GM06990 (cell line): ENCODE results near the gene RAP1GDS1.

Experiments
- DNase-seq: peaks from one replicate; pipeline ENCODE4 v3.0.0-alpha.2; 2011; ENCODE audit not compliant: insufficient read length; ENCODE audit errors: extremely low read depth
- H3K27me3 ChIP-seq: replicated peaks from 2 replicates; pipeline ENCODE4 v1.6.0; 2011; ENCODE audit warnings: low read length; ENCODE audit not compliant: control insufficient read depth, insufficient read depth
- H3K36me3 ChIP-seq: 2 replicates; pipeline ENCODE4 v1.5.1; 2011; ENCODE audit warnings: low read length; ENCODE audit not compliant: control insufficient read depth, insufficient read depth
- H3K4me3 ChIP-seq: replicated peaks from 2 replicates; pipeline ENCODE4 v1.5.1; 2011; ENCODE audit warnings: low read depth, mild to moderate bottlenecking, control low read depth, low read length
- CTCF ChIP-seq: IDR thresholded peaks from 2 replicates; pipeline ENCODE4 v1.5.1; 2011; ENCODE audit warnings: low read length, control low read depth, mild to moderate bottlenecking, inconsistent platforms; ENCODE audit not compliant: insufficient read depth, poor library complexity, severe bottlenecking

Gene RAP1GDS1

DNA sequence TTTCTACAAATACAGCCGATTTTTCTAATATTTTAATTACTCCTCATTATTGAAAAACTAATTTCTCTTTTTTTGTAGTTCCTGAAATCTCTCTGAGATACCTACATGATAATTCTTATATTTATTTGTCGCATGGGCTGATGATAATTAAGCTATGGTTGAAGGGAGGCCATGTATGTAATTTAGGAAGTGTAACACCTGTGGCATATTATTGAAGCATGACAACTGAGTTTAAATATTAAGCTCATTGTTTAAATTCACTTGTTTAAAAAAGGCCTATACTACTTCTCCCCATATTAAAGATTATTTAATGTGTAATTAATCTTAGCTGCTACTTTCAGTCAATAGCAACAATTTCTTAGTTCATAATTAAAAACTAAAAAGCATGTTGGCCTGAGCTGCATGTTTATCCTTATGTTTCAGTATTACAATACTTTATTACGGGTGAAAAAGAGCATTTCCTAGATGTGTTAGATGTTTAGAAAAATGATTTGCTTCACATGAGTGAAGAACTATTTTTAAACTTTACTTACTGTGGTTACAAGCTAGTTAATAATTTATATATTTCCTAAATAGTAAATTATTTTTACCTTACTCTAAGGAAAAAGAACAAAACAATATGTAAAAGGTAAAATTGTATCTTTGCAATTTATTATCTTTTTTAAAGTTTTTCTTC lies 122.4 kb downstream of the RAP1GDS1 start:
- H3K36me3 ChIP-seq, result no peaks in the 10 kb centered on the region
- no peaks in the 10 kb centered on the region for H3K27me3 ChIP-seq
- TF ChIP-seq CTCF, result no peak
- H3K4me3 ChIP-seq, result no peak overlapping the region
- no peak for DNase-seq

DNA sequence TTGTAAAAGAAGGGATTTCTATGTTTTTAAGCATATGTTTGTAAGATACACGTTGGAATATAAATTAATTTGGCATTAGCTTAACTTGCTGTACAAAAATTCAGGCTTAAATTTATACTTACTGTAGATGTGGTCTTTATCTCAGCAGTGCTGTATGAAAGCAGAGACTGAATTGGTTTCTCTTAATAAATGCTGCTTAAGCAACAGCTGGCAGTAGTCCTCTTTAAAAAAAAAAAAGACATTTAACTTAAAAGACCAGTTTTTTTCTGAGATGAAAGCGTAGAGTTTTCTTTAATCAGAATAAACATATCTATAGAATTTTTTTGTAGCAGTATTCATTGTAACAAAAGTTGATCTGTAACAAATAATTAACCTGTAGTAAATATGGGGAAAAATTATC lies 124.6 kb downstream of the RAP1GDS1 start:
- no peak for DNase-seq
- Histone ChIP-seq H3K27me3 (no peaks in the 10 kb centered on the region), H3K36me3 (no peaks in the 10 kb centered on the region), H3K4me3 (no peak overlapping the region)
- TF ChIP-seq CTCF, result no peak

GRCh38 chr4:98387345-98388026 lies 126.3 kb downstream of the RAP1GDS1 start:
- TF ChIP-seq CTCF, result no peak
- H3K4me3 ChIP-seq, result no peak overlapping the region
- no peak for DNase-seq
- no peaks in the 10 kb centered on the region for H3K27me3 ChIP-seq
- no peaks in the 10 kb centered on the region for H3K36me3 ChIP-seq

- Histone ChIP-seq H3K27me3 (no peaks in the 10 kb centered on the region), H3K36me3 (no peaks in the 10 kb centered on the region), H3K4me3 (no peak overlapping the region)
- DNase-seq, result no peak
- no peak for TF ChIP-seq CTCF
Measured at GRCh38 chr4:98394134-98394533, 132.9 kb downstream of the RAP1GDS1 start.

- Histone ChIP-seq H3K36me3 (no peaks in the 10 kb centered on the region), H3K4me3 (no peak overlapping the region), H3K27me3 (no peaks in the 10 kb centered on the region)
- no peak for DNase-seq
- no peak for TF ChIP-seq CTCF
Measured at GRCh38 chr4:98399915-98400314, 138.7 kb downstream of the RAP1GDS1 start.
